LNCaP clone FGC (cell line): ENCODE data around the gene PTPN12.

Experiments used
- DNase-seq: peaks from one replicate; pipeline ENCODE4 v3.0.0-alpha.2; 2011; ENCODE audit warnings: low read depth
- H3K4me3 ChIP-seq: 2 replicates; pipeline ENCODE4 v1.5.1; 2011; ENCODE audit warnings: mild to moderate bottlenecking, low read depth, low read length, control low read depth
- TF ChIP-seq, protein P1 (sequence below): IDR thresholded peaks from 2 replicates; pipeline ENCODE4 v1.5.1; 2012; ENCODE audit warnings: mild to moderate bottlenecking; ENCODE audit not compliant: control insufficient read depth, insufficient read depth; ENCODE audit errors: extremely low read depth

PTPN12 gene

DNA sequence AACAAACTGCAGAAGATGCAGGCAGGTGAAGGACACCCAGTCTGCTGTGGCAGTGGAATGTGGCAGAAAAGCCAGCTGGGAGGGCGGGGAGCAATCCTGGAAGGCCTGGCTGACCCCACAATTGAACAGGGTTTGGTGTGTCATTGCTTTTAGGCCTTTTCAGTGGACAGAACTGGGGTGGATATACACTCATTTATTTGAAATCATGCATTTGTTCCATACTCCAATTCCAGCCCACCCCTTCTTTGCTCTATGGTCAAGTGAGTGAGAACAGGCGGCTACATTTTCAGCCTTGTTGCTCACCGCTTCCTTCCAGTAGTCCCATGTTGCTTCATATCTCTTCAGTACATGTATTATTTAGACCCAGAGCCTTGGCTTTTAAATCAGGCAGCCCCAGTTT is 39.8 kb downstream of the PTPN12 start:
- TF ChIP-seq, protein P1, sequence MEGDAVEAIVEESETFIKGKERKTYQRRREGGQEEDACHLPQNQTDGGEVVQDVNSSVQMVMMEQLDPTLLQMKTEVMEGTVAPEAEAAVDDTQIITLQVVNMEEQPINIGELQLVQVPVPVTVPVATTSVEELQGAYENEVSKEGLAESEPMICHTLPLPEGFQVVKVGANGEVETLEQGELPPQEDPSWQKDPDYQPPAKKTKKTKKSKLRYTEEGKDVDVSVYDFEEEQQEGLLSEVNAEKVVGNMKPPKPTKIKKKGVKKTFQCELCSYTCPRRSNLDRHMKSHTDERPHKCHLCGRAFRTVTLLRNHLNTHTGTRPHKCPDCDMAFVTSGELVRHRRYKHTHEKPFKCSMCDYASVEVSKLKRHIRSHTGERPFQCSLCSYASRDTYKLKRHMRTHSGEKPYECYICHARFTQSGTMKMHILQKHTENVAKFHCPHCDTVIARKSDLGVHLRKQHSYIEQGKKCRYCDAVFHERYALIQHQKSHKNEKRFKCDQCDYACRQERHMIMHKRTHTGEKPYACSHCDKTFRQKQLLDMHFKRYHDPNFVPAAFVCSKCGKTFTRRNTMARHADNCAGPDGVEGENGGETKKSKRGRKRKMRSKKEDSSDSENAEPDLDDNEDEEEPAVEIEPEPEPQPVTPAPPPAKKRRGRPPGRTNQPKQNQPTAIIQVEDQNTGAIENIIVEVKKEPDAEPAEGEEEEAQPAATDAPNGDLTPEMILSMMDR: no peak
- no peak for DNase-seq
- no peak overlapping the region for H3K4me3 ChIP-seq

- no peak overlapping the region for H3K4me3 ChIP-seq
- DNase-seq: no peak
- TF ChIP-seq, protein P1: no peak
Observed at GRCh38 chr7:77579797-77580196, 42.7 kb downstream of the PTPN12 start.

GRCh38 chr7:77580762-77581350 is 43.8 kb downstream of the PTPN12 start:
- DNase-seq: no peak
- TF ChIP-seq, protein P1: no peak
- no peak overlapping the region for H3K4me3 ChIP-seq

DNA sequence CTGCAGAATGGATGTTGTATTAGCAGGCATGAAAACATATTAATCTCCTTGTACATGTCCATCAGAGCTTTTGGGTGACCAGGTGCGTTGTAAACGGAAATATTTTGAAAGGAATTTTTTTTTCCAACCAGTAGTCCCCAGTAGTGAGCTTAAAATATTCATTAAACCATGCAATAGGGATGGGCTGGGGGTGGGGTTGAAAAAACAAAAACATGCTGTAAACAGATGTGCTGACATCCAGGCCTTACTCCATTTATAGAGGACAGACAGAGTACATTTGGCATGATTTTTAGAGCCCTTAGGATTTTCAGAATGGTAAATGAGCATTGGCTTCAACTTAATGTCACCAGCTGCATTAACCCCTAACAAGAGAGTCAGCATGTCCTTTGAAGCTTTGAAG is 50.2 kb downstream of the PTPN12 start:
- DNase-seq: no peak
- H3K4me3 ChIP-seq: no peak overlapping the region
- TF ChIP-seq, protein P1: no peak

GRCh38 chr7:77600952-77601351 is 63.9 kb downstream of the PTPN12 start:
- H3K4me3 ChIP-seq: no peak overlapping the region
- no peak for DNase-seq
- TF ChIP-seq, protein P1: no peak

DNA sequence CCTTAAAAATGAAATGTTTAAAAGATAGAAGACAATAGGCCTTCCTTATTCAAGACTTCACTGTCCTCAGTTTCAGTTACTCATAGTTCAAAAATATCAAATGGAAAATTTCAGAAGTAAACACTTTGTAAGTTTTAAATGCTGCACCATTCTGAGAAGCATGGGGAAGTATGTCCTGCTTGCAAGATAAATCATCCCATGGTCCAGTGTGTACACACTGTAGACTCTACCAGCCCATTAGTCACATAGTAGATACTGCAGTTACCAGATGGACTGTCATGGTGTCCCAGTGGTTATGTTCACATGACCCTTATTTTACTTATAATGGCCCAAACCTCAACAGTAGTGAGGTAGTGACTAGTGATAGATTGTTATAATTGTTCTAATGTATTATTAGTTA is 69.5 kb downstream of the PTPN12 start:
- TF ChIP-seq, protein P1: no peak
- no peak for DNase-seq
- H3K4me3 ChIP-seq: no peak overlapping the region

DNA sequence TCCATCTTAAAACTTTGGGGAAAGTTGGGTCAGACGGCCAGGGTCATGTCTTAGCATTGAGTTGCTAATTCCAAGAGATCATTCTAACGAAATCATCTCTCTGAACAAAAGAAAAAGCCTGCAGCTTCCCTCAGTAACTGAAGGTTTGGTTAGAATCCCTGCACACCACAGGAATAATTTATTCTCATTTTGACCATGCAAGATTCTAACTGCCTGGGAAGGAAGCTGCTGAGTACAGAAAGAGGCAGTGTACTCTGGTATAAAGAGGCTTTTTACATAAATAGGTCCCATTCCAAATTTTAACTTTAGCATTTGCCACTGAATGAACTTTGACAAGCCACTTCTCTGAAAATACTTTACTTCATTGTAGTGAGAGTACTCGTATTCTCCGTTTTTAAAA is 82.2 kb downstream of the PTPN12 start:
- DNase-seq: no peak
- TF ChIP-seq, protein P1: no peak

More for the DNA sequence above, 82.2 kb downstream of the PTPN12 start:
- no peak overlapping the region for H3K4me3 ChIP-seq
